D341Med (cell line): ENCODE measurements around the gene TBCEL.

Experiments
- DNase-seq: peaks from one replicate; pipeline ENCODE4 v3.0.0; 2012; ENCODE audit warnings: low spot score

The TBCEL gene

DNA sequence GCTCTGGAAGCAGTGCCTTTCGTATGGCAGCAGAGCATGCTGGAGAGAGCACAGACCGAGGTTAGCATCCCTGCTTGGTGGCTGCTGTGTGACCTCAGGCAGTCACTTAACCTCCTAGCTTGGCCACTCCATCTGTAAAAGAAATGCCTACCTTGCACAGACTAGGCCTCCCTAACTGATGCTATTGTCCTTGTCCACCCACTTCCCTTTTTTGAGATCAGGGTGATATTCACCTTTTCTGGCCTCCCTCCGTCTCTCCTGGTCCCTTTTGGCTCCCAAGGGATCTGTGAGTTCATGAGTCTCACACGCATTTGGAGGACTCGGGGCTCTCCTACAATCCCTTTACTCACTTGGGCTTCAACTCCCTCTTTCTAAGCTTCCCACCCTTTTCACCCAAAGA is 114.4 kb downstream of the TBCEL start:
- DNase-seq, result no peak

DNA sequence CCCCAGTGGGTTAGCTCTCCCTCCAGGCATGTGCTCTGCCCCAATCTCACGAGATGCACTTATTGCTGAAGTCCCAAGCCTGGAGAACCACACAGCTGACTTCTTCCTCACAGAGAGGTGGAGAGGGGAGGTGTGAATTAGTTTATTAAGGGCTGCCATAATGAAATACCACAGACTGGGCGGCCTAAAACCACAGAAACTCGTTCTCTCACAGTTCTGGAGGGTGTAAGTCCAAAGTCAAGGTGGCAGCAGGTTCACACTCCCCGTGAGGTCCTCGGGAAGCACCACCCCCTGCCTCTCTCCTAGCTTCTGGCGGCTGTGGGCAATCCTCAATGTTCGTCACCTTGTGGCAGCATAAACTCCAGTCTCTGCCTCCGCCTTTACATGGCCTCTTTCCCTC is 116.5 kb downstream of the TBCEL start:
- DNase-seq, result no peak
